Measurements from ENCODE around the gene PIH1D1.
A peak's percentile ranks its signal among the peaks of the same experiment; 100 is the strongest.

PIH1D1 gene

DNA sequence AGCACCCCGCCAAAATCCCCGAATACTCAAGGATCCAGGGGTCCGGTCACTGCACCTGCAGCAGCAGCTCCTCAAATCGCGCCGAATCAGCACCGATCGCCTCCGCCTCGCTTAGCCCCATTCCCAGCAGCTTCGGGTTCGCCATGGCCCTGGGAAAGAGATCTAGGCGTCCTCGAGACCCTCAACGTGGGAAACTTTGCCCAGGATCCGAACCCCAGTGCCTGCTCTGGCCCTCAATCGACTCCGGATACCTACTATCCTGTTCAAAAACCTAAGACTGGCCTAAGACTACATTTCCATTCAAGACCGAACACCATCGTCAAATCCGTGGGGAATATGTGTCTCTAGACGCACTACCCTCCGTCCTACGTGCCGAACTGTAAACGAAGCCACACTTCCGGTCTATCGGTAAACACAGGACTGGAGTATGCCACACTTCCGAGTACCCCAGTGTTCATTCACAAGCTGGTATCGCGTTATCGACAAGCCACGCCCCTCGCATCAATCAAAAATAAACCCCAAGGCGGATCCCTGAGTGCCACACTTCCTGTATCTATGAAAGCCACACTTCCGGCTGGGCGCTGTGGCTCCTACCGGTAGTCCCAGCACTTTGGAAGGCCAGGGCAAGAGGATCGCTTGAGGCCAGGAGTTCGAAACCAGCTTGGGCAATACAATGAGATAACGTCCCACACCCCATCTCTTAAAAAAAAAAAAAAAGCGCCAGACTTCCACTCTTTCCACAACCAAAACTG is at the start of gene PIH1D1:
TSS of gene PIH1D1 (minus strand) at position 385 of the 752 bp plus-strand sequence. CDS start at position 145, 240 bp downstream.
- DNase-seq (ENCODE audit: low read depth in 2 of 2), result peak; percentile 86 to 88

DNA sequence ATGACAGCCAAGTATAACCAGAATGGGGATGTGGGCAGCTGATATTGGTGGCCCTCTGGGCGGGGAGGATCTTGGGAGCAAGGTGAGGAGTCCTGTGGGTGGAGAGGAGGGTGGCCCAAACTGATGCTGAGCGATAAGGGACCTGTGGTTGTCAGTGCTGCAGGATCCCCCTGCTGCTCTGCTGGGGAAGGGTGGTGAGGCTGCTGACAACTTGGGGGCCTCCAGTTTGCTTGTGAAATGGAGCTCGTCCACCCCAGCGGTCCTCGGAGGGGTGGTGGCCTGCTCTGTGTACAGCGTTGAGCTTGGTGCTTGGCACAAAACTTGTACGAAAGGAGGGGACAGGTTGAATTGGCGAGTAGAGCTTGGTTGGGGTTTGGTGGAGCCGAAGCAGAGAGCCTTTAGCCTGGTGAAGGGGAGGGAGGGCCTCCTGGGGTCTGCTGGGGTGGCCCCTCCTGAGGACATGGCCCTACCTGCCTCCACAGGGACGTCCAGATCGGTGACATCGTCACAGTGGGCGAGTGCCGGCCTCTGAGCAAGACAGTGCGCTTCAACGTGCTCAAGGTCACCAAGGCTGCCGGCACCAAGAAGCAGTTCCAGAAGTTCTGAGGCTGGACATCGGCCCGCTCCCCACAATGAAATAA is 47.5 kb upstream of the PIH1D1 start:
- DNase-seq (ENCODE audit: low read depth in 2 of 2), result no peak

DNA sequence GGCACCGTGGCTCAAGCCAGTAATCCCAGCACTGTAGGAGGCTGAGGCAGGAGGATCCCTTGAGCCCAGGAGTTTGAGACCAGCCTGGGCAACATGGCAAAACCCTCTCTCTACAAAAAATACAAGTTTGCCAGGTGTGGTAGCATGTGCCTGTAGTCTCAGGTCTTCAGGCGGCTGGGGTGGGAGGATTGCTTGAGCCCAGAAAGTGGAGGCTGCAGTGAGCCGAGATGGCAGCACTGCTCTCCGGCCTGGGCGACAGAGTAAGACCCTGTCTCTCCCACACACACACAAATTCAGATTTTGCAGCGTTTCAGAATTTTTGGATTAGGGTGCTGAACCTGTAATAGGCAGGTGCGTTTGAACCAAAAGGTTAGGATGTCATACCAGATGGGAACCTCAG is 46.9 kb upstream of the PIH1D1 start:
- no peak for DNase-seq (ENCODE audit: low read depth in 2 of 2)

DNA sequence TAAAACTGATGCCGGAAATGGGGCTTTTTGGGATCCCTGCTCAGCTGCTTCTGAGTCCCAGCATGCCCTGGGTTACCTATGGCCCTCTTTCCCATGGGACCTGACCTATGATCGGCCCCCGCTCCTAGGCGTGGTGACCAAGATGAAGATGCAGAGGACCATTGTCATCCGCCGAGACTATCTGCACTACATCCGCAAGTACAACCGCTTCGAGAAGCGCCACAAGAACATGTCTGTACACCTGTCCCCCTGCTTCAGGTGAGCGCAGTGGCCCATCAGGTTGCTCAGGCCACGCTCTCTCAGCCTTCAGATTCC is 46.1 kb upstream of the PIH1D1 start:
- DNase-seq (ENCODE audit: low read depth in 2 of 2), result no peak

DNA sequence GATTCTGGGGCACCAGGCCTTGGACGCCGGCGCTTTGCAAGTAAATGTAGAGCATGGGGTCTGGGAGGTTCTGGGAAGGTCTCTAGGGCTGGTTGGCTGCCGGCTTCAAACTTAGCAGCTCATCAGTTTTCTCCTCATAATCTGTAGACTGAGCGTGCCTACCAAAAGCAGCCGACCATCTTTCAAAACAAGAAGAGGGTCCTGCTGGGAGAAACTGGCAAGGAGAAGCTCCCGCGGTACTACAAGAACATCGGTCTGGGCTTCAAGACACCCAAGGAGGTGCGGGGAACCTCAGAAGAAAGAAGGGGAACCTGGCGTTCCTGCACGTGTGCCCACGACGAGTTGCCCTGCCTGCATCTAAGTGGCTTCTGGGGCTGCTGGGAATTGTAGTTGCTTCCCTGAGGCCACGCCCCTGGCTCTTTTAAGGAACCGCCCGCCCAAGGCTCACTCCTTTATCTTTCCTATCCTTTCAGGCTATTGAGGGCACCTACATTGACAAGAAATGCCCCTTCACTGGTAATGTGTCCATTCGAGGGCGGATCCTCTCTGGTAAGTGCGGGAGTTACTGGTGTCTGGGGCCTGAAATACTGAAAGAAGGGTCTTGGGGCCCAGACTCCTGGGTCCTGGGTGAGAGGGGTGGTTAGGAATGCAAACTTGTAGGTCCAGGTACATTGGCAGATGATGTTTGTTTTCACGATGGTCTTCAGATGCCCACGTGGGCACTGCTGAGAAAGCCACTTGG is 45.6 kb upstream of the PIH1D1 start:
- no peak for DNase-seq (ENCODE audit: low read depth in 2 of 2)

DNA sequence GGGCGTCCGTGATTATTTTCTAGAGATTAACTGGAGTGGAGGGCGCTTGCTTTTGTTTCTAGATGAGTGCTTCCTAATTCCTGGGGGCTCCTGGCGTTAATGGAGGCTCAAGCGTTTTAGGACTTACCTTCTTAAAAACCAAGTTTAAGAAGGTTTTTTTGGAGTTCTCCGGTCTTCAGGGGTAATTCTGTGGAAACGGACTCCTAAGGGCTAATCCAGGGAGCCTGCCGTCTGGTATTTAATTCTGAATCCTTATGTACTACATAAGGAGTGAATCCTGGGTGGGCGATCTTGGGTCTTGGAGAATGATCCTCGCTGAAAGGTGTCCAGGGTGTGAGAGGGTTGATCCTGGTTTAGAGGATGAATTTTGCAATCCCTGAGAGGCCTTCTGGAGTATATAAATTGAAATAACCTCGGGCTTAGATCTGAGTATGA is 45.0 kb upstream of the PIH1D1 start:
- no peak for DNase-seq (ENCODE audit: low read depth in 2 of 2)

DNA sequence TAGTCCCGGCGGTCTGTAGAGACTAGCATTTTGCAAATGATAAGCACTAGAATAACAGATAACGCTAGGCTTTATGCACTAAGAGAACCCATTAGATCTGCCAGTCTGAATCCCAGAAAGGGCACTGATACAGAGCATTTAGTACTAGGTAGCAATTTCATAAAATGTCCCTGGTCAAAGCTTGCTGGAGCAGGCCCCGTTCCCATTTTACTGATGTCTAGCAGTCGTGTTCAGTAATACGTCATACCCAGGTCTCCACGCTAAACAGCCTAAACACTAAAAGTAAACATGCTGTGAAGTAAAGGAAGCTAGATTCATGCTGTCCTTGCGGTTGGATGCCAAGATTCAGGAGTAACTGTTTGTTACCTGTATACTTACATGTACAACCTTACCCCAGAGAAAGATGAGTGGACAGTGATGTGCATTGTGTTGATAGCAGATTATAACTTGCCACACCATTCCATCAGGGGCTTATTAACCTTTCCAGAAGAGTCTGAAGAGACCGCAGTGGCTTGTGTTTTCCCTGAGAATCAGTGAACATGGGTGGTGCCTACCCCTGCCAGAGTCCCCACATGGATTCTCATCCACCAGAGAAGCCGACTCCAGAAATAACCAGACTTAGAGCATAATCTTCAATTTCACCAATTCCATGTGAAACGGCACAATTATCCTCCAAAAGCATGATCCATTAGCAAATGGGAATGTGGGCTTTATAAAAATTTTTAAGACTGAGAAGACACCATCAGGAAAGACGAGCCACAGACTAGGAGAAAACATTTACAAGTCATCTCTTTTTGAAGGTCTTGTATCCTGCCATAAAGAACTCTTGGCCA is 41.2 kb upstream of the PIH1D1 start:
- DNase-seq (ENCODE audit: low read depth in 2 of 2), result no peak

DNA sequence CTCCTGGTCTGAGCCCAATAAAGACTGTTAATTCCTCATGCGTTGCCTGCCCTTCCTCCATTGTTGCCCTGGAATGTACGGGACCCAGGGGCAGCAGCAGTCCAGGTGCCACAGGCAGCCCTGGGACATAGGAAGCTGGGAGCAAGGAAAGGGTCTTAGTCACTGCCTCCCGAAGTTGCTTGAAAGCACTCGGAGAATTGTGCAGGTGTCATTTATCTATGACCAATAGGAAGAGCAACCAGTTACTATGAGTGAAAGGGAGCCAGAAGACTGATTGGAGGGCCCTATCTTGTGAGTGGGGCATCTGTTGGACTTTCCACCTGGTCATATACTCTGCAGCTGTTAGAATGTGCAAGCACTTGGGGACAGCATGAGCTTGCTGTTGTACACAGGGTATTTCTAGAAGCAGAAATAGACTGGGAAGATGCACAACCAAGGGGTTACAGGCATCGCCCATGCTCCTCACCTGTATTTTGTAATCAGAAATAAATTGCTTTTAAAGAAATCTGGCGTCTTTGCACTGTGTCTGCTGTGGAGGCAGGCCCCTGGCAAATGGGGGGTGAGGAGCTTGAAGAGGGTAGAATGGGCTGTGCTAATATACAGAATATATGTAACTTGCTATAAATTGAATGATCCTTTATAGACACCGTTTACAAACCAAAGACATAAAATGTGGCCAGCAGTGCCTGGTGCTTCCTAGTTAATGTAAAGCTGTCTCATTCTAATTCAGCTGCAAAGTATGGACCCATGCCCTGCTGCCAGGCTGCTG is 40.4 kb upstream of the PIH1D1 start:
- DNase-seq (ENCODE audit: low read depth in 2 of 2), result no peak

DNA sequence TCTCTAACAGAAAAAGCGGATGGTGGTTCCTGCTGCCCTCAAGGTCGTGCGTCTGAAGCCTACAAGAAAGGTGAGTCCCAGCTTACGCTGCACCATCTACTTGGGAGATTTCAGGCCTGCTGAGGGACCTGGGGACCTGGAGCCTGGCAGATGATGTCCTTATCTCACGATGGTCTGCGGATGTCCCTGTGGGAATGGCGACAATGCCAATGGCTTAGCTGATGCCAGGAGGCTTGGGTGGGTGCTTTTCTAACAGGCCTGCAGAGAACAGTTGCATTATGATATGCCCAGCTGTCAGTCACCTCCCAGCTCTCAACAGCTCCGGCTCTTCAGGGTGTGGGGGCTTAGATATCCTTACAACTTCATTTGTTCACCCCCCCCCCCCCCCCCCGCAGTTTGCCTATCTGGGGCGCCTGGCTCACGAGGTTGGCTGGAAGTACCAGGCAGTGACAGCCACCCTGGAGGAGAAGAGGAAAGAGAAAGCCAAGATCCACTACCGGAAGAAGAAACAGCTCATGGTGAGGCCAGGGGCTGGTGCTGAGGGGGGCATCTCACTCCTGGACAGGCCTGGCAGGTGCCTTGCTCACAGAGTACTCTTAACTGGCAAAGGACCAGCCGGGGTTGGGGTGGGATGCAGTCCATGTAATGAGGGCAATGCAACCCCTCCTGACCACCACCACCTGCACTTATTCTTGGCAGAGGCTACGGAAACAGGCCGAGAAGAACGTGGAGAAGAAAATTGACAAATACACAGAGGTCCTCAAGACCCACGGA is 39.6 kb upstream of the PIH1D1 start:
- no peak for DNase-seq (ENCODE audit: low read depth in 2 of 2)

DNA sequence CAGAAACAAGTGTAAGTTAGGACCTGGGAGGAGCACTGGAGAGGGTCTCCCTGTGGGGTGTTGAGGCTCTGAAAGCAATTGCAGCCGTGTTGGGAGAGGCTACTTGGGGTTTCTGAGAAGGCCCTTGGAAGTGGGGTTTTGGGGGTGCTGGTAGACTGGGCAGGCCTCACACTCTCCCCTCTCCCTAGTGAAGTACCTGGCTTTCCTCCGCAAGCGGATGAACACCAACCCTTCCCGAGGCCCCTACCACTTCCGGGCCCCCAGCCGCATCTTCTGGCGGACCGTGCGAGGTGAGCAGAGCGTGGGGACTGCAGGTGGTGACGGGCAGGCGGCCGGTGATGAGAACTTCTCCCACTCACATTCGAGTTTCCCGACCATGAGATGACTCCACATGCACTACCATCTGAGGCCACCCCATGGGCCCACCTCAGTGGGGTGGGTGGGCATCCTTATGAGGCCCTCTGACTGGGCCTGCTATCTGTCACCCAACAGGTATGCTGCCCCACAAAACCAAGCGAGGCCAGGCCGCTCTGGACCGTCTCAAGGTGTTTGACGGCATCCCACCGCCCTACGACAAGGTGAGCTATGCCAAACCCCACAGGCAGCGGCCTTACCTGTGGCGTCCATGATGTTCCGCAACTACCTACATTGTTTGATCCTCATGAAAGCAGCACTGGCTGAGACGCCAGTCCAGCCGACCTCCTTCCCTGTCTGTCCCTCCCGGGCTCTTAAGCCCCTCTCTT is 38.8 kb upstream of the PIH1D1 start:
- DNase-seq (ENCODE audit: low read depth in 2 of 2), result no peak

DNA sequence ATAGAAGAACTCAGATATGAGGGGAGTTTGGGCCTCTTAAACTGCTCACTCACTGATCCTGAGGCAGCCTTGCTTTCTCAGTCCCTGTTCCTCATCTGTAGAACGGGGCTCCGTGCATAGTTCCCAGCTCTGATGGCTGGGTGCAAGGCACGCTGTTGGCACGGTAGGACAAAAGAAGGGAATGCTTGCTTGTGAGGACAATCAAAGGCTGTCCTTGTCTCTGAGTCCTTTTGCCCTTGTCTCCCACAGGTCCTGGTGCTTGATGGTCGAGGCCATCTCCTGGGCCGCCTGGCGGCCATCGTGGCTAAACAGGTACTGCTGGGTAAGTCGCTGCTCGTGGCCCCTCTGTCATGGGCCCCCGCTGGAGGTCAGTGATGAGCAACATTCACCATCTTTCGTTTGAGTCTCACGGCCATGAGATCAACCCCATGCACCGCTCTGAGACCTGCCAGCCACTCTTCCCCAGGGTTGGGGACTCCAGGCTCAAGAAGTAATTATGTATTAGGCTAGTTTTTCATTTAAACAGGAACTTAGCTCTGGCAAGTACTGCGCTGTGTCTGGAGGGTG is 38.1 kb upstream of the PIH1D1 start:
- DNase-seq (ENCODE audit: low read depth in 2 of 2), result no peak

DNA sequence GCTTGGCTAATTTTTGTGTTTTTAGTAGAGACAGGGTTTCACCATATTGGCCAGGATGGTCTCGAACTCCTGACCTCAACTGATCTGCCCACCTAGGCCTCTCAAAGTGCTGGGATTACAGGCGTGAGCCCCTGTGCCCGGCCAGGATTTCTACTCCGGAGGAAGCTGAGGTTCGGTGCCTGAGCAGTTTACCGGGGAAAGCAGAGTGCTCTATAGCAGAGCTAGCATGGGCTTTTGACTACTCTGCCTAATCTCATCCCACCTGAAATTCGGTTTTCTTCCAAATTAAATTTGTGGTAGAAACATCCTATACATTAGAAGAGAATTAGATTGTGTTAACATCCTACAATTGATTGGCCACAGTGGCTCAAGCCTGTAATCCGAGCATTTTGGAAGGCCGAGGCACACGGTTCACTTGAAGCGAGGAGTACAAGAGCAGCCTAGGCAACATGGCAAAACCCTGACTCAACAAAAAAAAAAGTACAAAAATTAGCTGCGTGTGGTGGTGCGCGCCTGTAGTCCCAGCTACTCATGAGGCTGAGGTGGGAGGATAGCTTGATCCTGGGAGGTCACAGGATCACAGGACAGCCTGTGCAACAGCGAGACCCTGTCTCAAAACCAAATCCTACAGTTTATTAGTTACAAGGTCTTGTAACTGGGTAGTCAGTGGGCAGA is 37.4 kb upstream of the PIH1D1 start:
- DNase-seq (ENCODE audit: low read depth in 2 of 2), result no peak

DNA sequence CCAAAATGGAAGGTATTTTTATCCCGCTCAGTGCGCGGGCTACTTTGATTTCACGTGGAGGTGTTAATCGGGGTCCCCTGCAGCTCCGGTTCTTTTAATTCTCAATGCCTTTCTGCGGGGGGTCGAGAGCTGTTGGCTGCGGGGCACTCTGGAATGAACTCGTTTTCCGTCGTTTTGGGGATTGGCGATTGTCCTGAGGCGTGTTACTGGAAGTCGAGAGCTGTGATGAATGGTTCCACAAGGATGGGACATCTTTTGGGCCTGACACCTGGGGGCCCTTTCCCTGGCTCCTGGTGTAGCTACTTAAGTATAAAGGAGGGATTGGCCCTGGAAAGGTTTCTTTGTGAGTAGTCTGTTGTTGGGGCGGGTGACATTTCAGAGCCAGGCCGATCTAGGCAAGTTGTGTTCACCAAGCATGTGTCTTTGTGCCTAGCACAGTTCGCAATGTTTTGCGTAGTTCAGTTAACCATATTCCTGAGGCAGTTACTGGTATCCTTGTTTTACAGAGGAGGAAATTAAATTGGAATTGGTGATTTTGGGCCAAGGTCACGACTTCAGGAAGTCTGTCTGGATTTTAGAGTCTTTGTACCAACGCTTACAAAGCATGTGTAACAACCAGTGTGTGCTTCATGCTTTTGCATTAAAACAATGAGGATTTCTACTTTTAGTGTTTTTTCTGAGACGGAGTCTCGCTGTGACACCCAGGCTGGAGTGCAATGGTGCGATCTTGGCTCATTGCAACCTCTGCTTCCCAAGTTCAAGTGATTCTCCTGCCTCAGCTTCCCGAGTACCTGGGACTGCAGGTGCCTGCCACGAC is 36.6 kb upstream of the PIH1D1 start:
- DNase-seq (ENCODE audit: low read depth in 2 of 2), result no peak

DNA sequence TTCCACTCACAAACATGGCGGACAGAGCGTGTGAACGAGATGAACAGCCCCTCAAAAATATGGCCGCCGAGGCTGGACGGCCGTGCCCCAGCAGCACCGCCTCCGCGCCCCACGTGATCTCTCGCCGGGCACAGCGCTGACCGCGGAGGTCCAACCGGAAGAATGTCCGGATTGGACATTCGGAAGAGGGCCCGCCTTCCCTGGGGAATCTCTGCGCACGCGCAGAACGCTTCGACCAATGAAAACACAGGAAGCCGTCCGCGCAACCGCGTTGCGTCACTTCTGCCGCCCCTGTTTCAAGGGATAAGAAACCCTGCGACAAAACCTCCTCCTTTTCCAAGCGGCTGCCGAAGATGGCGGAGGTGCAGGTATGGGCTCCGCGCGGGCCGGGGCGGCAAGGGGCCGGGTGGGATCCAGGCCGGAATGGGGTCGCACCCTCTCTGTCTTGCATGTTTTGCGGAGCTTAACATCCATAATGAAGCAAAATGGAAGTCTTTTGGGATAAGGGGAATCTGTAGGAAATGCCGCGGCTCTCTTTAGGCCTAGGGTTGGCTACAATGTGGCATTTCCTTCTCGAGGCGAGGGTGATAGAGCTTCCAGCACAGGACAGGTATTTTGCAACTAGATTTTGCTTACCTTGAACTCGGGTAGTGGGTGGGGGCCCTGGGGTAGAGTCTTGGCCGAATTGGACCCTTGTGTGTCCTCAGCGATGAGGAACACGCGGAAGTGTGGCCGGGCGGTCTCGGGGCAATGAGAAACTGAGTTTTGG is 35.8 kb upstream of the PIH1D1 start, which contains the start of gene RPL13A:
TSS of gene RPL13A (plus strand) at position 332 of the 769 bp plus-strand sequence. CDS start at position 354, 22 bp downstream.
- DNase-seq (ENCODE audit: low read depth in 2 of 2), result peak; percentile 99

DNA sequence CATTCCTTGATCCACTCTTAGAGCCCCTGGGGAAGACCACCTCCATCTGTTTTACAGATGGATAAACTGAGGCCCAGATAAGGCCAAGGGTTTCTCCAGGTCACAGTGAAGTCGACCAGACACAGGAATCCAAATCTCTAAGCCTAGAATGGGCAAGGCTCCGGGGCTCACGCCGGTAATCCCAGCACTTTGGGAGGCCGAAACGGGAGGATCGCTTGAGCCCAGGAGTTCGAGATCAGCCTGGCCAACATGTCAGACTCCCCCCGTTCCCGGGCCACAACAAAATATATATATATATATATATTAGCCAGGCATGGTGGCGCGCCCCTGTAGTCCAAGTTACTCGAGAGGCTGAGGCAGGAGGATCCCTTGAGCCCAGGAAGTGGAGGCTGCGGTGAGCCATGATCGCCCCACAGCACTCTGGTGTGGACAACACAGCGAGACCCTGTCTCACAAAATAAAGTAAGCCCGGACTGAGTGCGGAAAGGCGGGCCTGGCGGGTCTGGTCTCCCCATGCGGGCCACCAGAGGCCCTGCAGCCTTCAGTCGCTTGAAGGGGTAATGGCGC is 35.2 kb upstream of the PIH1D1 start:
- DNase-seq (ENCODE audit: low read depth in 2 of 2), result no peak

DNA sequence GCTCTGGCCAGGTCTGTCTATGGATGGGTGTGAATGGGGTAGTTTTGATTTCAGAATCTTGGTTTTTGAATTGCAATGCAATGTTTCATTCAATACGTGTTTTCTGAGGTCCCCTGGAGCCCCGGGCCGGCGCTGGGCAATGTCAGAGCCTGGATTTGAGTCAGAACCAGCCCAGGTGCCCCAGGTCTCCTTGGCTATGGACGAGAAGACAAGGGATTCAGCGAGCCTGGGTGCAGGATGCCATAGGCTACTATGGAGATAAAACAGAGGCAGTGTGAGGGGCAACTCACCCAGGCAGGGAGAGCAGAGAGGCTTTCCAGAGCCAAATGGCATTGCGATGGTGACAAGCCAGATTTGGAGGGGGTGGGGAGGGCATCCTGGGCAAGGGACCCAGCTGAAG is 34.6 kb upstream of the PIH1D1 start:
- no peak for DNase-seq (ENCODE audit: low read depth in 2 of 2)

All from stimulated activated CD8-positive, alpha-beta memory T cell treated with anti-CD3 and anti-CD28 coated beads, Interleukin-7, amount 100 ng/mL, for 1 hour (primary cell).